Heart right ventricle (tissue), 16 donors: ENCODE measurements around the gene LARP6. TPM values are rescaled to one million over a fixed set of nuclear protein-coding genes. Genes with fewer than 3 reads are reported as not detected.

Experiments
- ATAC-seq, 8 donors: fragments of 200-7000 bp; cut with Tn5 transposase; one replicate each; pipeline ENCODE4 v1.9.1; 2020; ENCODE audit warnings: mild to moderate bottlenecking in 8 of 8, moderate library complexity in 8 of 8, moderate number of reproducible peaks in 1 of 8
- DNase-seq, 2 donors: peaks; one replicate each; pipeline ENCODE4 v3.0.0-alpha.2; 2020
- H3K27ac ChIP-seq, 10 donors: fragments of 200-600 bp; sonication (generic) in 2 of 10; one replicate each; pipeline versions ENCODE4 v1.5.0 to v1.8.0; 2020 to 2022; ENCODE audit warnings: mild to moderate bottlenecking in 3 of 10
- H3K27me3 ChIP-seq, 7 donors: fragments of 200-600 bp; one replicate each; pipeline ENCODE4 v1.8.0; 2021 to 2022; ENCODE audit warnings: mild to moderate bottlenecking in 2 of 7
- H3K36me3 ChIP-seq, 9 donors: fragments of 200-600 bp; sonication (generic) in 1 of 9; one replicate each; pipeline versions ENCODE4 v1.5.0 to v1.8.0; 2020 to 2022; ENCODE audit warnings: mild to moderate bottlenecking in 2 of 9
- H3K4me1 ChIP-seq, 9 donors: fragments of 200-600 bp; sonication (generic) in 1 of 9; one replicate each; pipeline versions ENCODE4 v1.5.0 to v1.8.0; 2020 to 2022; ENCODE audit warnings: mild to moderate bottlenecking in 4 of 9
- H3K4me3 ChIP-seq, 10 donors: fragments of 200-600 bp; sonication (generic) in 2 of 10; one replicate each; pipeline versions ENCODE4 v1.5.0 to v1.8.0; 2020 to 2022; ENCODE audit warnings: mild to moderate bottlenecking in 7 of 10, moderate library complexity in 2 of 10
- H3K9me3 ChIP-seq, 11 donors: fragments of 200-600 bp in 10 of 11; sonication (generic) in 2 of 11; one replicate each; pipeline versions ENCODE4 v1.5.0 to v1.8.0; 2013 to 2022; ENCODE audit warnings: mild to moderate bottlenecking in 2 of 11, control low read depth in 1 of 11, moderate library complexity in 1 of 11
- WGBS, 2 donors: extraction: QIAGEN DNeasy Blood & Tissue Kit; methylation state at CpG; one replicate each; pipeline ENCODE4 v1.1.7; 2013; ENCODE audit warnings: inconsistent platforms in 1 of 2; 5-methylcytosine and 5-hydroxymethylcytosine counted together
- intact Hi-C, 10 donors: fragments of 100-400 bp; cut with DNase I; formaldehyde crosslinking; loops; one replicate each; pipeline versions ENCODE4 v1.11.1 to v1.14.2; 2022
- polyA plus RNA-seq, 2 donors: library from polyadenylated mRNA; stranded (reverse); fragments of 200-250 nt; gene quantifications; one replicate each; pipeline ENCODE4 v1.2.3, GENCODE V29; 2013
- total RNA-seq, 10 donors: library from RNA; stranded (reverse); fragmentation: NEBNext Ultra II Directional in 3 of 10; extraction: Animal tissue kit (Norgen Biotek cat#: 25700) in 3 of 10; gene quantifications; one replicate each; pipeline versions ENCODE4 v1.2.1 to v1.2.4, GENCODE V29; 2021 to 2023
- TF ChIP-seq, protein P1 (sequence below), 9 donors: fragments of 200-600 bp; sonication (generic) in 2 of 9; IDR thresholded peaks; one replicate each; pipeline versions ENCODE4 v1.5.0 to v1.8.0; 2021 to 2022; ENCODE audit warnings: antibody characterized with exemption in 9 of 9, mild to moderate bottlenecking in 5 of 9, moderate library complexity in 1 of 9
- donor health status: Arrhythmogenic right ventricular cardiomyopathy.
- donor health status: ischemic (EF 13 %, LVEDD 7.1; RV severe dilation, severe dysfunction).
- donor health status: healthy with polysubstance abuse.
- donor health status: DM: no; HTN: yes; CAD: no.
- donor health status: DM: no; HTN: no; CAD: no.
- donor health status: ischemic (EF 25% LVEDD 6.9; RV normal size, moderate dysfunction).
- donor health status: ischemic (EF 25% LVEDD 5.7; RV mildly dilated, moderate dysfunction).
- donor health status: healthy.
- donor health status: DM: yes; HTN: yes; CAD: no.
- donor health status: Ischemic cardiomyopathy.
- donor health status: ischemic (EF 35%, LVEDD 5.7; RV mildly dilated, moderate dysfunction).
- donor health status: nonischemic (EF 11% LVEDD 7.7; RV severe dilation, severe dysfunction).
- donor health status: DM: yes; HTN: yes; CAD: no.
- donor health status: PGD.
- donor health status: ischemic (EF 29% LVEDD 5.4; RV normal size, mild dysfunction).
- donor health status: nonischemic (EF 23%, LVEDD 6.1; RV moderate dilation, normal function).

The LARP6 gene
- total and polyA plus RNA-seq, 12 donors, result 22.8 to 86.2 (median 38.9) TPM

DNA sequence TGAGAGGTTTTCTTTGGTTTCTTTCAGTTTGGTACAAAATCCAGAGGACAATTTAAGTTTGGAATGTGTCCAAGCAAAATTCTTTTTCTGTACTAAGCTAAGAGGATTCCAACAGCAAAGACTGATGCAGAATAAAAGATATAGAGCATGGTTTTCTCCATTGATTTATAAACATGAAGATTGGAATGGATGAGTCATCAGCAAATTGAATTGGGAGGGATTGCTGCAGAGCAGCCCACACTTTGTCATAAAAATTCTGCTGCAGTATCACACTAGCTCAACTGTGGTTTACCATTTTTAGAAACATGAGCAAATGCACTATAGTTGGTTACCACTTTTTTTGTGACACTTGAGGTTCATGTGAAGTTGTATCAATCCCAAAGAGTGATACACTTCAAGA lies 16.1 kb upstream of the LARP6 start:
- Histone ChIP-seq H3K4me3 (no peak overlapping the region), H3K27ac (peak overlapping the region in 4 of 10 donors; percentile 3 to 71 (median 48)), H3K9me3 (no peaks in the 10 kb centered on the region), H3K36me3 (no peaks in the 10 kb centered on the region), H3K27me3 (no peaks in the 10 kb centered on the region), H3K4me1 (peaks cover 0 to 42% (median 37%) of the 10 kb centered on the region in 9 donors)
- intact Hi-C loops, result loop anchor here in 4 of 10 donors (5.0 to 10.0 kb wide), 3 partner anchors 185 to 195 kb away; no protein-coding TSS in a partner anchor
- TF ChIP-seq, protein P1, sequence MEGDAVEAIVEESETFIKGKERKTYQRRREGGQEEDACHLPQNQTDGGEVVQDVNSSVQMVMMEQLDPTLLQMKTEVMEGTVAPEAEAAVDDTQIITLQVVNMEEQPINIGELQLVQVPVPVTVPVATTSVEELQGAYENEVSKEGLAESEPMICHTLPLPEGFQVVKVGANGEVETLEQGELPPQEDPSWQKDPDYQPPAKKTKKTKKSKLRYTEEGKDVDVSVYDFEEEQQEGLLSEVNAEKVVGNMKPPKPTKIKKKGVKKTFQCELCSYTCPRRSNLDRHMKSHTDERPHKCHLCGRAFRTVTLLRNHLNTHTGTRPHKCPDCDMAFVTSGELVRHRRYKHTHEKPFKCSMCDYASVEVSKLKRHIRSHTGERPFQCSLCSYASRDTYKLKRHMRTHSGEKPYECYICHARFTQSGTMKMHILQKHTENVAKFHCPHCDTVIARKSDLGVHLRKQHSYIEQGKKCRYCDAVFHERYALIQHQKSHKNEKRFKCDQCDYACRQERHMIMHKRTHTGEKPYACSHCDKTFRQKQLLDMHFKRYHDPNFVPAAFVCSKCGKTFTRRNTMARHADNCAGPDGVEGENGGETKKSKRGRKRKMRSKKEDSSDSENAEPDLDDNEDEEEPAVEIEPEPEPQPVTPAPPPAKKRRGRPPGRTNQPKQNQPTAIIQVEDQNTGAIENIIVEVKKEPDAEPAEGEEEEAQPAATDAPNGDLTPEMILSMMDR (IDR thresholded peaks at IDR 0.05), result no peak
- DNase-seq, result no peak
- peak in 4 of 8 donors; percentile 27 to 46 (median 36) for ATAC-seq

DNA sequence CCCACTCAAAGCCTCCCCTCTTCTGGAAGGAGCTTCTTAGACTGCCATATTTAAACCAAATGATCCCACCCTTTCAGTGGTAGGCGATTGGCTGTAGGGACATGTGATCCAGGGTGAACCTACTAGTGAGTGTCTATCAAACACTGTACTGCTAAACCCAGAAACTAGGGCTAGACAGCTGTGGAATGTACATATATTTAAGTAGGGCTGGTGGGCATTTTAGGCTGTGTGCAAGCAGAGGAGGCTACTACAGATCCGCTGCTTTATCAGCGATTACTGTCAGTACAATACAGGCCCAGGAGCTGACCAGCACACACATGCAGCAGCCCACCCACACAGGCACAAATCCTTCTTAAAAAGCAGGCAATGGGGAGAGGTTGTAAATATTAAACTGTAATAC lies 15.4 kb upstream of the LARP6 start:
- no peaks in the 10 kb centered on the region for H3K9me3 ChIP-seq
- no peak for DNase-seq
- H3K27me3 ChIP-seq, result no peaks in the 10 kb centered on the region
- peak in 1 of 8 donors; percentile 21 for ATAC-seq
- no peak overlapping the region for H3K4me3 ChIP-seq
- intact Hi-C loops, result loop anchor here in 1 of 10 donors (5.0 kb wide), 1 partner anchor 37 kb away; no protein-coding TSS in a partner anchor
- WGBS, 2 donors, result 81 to 86% methylated on average over 3 of the region's 3 CpGs
- no peaks in the 10 kb centered on the region for H3K36me3 ChIP-seq
- peak overlapping the region in 5 of 10 donors; percentile 19 to 71 (median 47) for H3K27ac ChIP-seq
- H3K4me1 ChIP-seq, result peaks cover 0 to 40% (median 35%) of the 10 kb centered on the region in 9 donors
- TF ChIP-seq, protein P1 (IDR thresholded peaks at IDR 0.05), result no peak

DNA sequence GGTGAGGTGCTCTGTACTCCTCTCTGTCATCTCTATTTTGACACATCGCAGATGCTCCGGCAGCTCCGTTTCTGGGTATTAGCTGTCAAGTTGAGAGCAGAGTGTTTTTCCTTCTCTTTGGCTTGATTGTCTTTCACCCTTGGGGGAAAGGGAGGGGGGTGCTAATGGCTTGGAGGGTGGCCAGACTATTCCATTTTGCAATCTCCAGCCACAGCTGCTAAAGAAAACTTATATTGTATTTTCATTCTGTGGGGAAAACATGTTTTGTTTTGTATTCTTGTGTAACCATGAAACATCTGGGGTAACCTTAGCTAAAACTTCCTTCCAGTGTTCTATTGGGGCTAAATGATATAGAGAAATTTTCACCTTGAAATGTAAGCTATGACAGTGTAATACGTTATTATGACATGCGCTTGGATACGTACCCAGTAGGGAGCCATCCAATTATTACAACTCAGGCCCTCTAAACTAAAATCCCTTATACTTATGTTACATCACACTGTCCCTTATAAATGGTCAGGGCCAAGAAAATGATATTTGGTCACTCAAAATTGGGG lies 14.0 kb upstream of the LARP6 start:
- 22 to 30% methylated on average over 6 of the region's 6 CpGs for WGBS, 2 donors
- TF ChIP-seq, protein P1 (IDR thresholded peaks at IDR 0.05), result no peak
- ATAC-seq, result peak; percentile 66 to 83 (median 72)
- H3K9me3 ChIP-seq, result no peaks in the 10 kb centered on the region
- H3K27ac ChIP-seq, result peak overlapping the region in 9 of 10 donors; percentile 31 to 77 (median 55)
- intact Hi-C loops, result loop anchor here in 1 of 10 donors (2.0 to 5.0 kb wide), 2 partner anchors 36 to 79 kb away; no protein-coding TSS in a partner anchor
- no peaks in the 10 kb centered on the region for H3K27me3 ChIP-seq
- no peak overlapping the region for H3K4me3 ChIP-seq
- H3K4me1 ChIP-seq, result peaks cover 0 to 51% (median 35%) of the 10 kb centered on the region in 9 donors
- no peaks in the 10 kb centered on the region for H3K36me3 ChIP-seq
- peak in 1 of 2 donors; percentile 56 for DNase-seq

DNA sequence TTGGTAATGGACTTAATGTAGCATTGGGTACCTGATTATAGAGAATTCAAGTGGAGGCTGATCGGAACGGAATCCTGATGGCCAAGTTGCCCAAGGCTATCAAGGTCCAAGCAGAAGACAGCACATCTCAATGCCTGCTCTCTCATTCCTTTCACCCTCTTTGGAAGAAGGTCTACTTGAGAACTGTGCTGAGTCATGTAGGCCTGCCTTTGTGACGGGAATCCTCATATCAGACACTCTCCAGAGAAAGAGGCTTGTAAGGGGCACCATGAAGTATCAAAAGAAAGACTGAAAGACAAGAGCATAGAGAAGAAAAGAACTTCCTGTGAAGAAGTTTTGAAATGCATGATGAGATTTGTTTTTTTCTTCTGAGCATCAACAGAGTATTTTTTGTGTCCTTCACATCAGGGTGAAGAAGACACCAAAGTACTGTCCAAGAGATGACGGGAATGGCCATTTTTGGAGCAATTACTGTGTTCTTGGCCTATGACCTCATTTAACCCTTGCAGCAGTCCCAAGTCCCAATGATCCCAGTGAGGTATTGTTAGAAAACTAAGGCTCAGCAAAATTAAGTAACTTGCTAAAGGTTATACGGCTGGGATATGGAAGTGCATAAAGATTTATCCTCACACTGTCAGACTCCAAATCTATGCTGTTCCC lies 13.2 kb upstream of the LARP6 start:
- no peaks in the 10 kb centered on the region for H3K27me3 ChIP-seq
- H3K36me3 ChIP-seq, result no peaks in the 10 kb centered on the region
- TF ChIP-seq, protein P1 (IDR thresholded peaks at IDR 0.05), result no peak
- WGBS, 2 donors, result 82 to 84% methylated on average over 5 of the region's 5 CpGs
- DNase-seq, result no peak
- intact Hi-C loops, result loop anchor here in 1 of 10 donors (2.0 to 5.0 kb wide), 2 partner anchors 35 to 78 kb away; no protein-coding TSS in a partner anchor
- no peaks in the 10 kb centered on the region for H3K9me3 ChIP-seq
- peak in 1 of 8 donors; percentile 18 for ATAC-seq
- peak overlapping the region in 8 of 10 donors; percentile 24 to 77 (median 48) for H3K27ac ChIP-seq
- H3K4me1 ChIP-seq, result peaks cover 0 to 51% (median 35%) of the 10 kb centered on the region in 9 donors
- no peak overlapping the region for H3K4me3 ChIP-seq
